ENCODE results near the gene SLC49A4. TPM values are rescaled to one million over a fixed set of nuclear protein-coding genes. Genes with fewer than 3 reads are reported as not detected.

The SLC49A4 gene
- total RNA-seq, 3 donors from 2014 or later = 1.7 to 2.0 (median 1.7) TPM

- peaks cover 16% of the 10 kb centered on the region for H3K4me1 Mint-ChIP-seq (ENCODE audit: low read depth)
- H3K9me3 Mint-ChIP-seq = no peaks in the 10 kb centered on the region
- no peak for DNase-seq
- no peak for ATAC-seq
- no peaks in the 10 kb centered on the region for H3K36me3 Mint-ChIP-seq (ENCODE audit: insufficient read depth)
- peaks cover 7% of the 10 kb centered on the region for H3K27me3 Mint-ChIP-seq (ENCODE audit: low read depth)
- H3K4me3 Mint-ChIP-seq = no peak overlapping the region
Measured at GRCh38 chr3:122892118-122892960, 97.5 kb downstream of the SLC49A4 start.

GRCh38 chr3:122893282-122893681 is 98.4 kb downstream of the SLC49A4 start:
- Mint-ChIP-seq H3K9me3 (no peaks in the 10 kb centered on the region), H3K4me1 (ENCODE audit: low read depth) (peaks cover 16% of the 10 kb centered on the region), H3K36me3 (ENCODE audit: insufficient read depth) (no peaks in the 10 kb centered on the region), H3K4me3 (no peak overlapping the region), H3K27me3 (ENCODE audit: low read depth) (peaks cover 7% of the 10 kb centered on the region)
- peak; percentile 37 to 46 for ATAC-seq
- no peak for DNase-seq

- H3K36me3 Mint-ChIP-seq (ENCODE audit: insufficient read depth) = no peaks in the 10 kb centered on the region
- H3K4me1 Mint-ChIP-seq (ENCODE audit: low read depth) = peaks cover 16% of the 10 kb centered on the region
- H3K4me3 Mint-ChIP-seq = no peak overlapping the region
- DNase-seq = no peak
- H3K27me3 Mint-ChIP-seq (ENCODE audit: low read depth) = peaks cover 9% of the 10 kb centered on the region
- ATAC-seq = no peak
- H3K9me3 Mint-ChIP-seq = no peaks in the 10 kb centered on the region
Measured at GRCh38 chr3:122893754-122894668, 99.1 kb downstream of the SLC49A4 start.

- DNase-seq = no peak
- no peak overlapping the region for H3K4me3 Mint-ChIP-seq
- peaks cover 5% of the 10 kb centered on the region for H3K4me1 Mint-ChIP-seq (ENCODE audit: low read depth)
- ATAC-seq = no peak
- H3K27me3 Mint-ChIP-seq (ENCODE audit: low read depth) = peaks cover 11% of the 10 kb centered on the region
- H3K36me3 Mint-ChIP-seq (ENCODE audit: insufficient read depth) = no peaks in the 10 kb centered on the region
- H3K9me3 Mint-ChIP-seq = no peaks in the 10 kb centered on the region
Measured at GRCh38 chr3:122898298-122898697, 103.4 kb downstream of the SLC49A4 start.

- Mint-ChIP-seq H3K9me3 (peaks cover 10% of the 10 kb centered on the region), H3K4me3 (no peak overlapping the region), H3K4me1 (ENCODE audit: low read depth) (no peaks in the 10 kb centered on the region), H3K27me3 (ENCODE audit: low read depth) (peaks cover 6% of the 10 kb centered on the region), H3K36me3 (ENCODE audit: insufficient read depth) (no peaks in the 10 kb centered on the region)
- DNase-seq (no peak), ATAC-seq (no peak)
Measured at GRCh38 chr3:122902326-122902725, 107.5 kb downstream of the SLC49A4 start.

- no peak for ATAC-seq
- peaks cover 6% of the 10 kb centered on the region for H3K27me3 Mint-ChIP-seq (ENCODE audit: low read depth)
- H3K4me1 Mint-ChIP-seq (ENCODE audit: low read depth) = no peaks in the 10 kb centered on the region
- no peaks in the 10 kb centered on the region for H3K36me3 Mint-ChIP-seq (ENCODE audit: insufficient read depth)
- no peak for DNase-seq
- H3K9me3 Mint-ChIP-seq = peaks cover 10% of the 10 kb centered on the region
- H3K4me3 Mint-ChIP-seq = no peak overlapping the region
Measured at GRCh38 chr3:122903171-122903570, 108.3 kb downstream of the SLC49A4 start.

- ATAC-seq (no peak), DNase-seq (no peak)
- peaks cover 10% of the 10 kb centered on the region for H3K9me3 Mint-ChIP-seq
- no peaks in the 10 kb centered on the region for H3K36me3 Mint-ChIP-seq (ENCODE audit: insufficient read depth)
- no peaks in the 10 kb centered on the region for H3K4me1 Mint-ChIP-seq (ENCODE audit: low read depth)
- peaks cover 24% of the 10 kb centered on the region for H3K27me3 Mint-ChIP-seq (ENCODE audit: low read depth)
- no peak overlapping the region for H3K4me3 Mint-ChIP-seq
Measured at GRCh38 chr3:122907471-122907870, 112.6 kb downstream of the SLC49A4 start.

- H3K4me1 Mint-ChIP-seq (ENCODE audit: low read depth) = no peaks in the 10 kb centered on the region
- DNase-seq = no peak
- ATAC-seq = no peak
- no peak overlapping the region for H3K4me3 Mint-ChIP-seq
- no peaks in the 10 kb centered on the region for H3K36me3 Mint-ChIP-seq (ENCODE audit: insufficient read depth)
- H3K9me3 Mint-ChIP-seq = peaks cover 10% of the 10 kb centered on the region
- H3K27me3 Mint-ChIP-seq (ENCODE audit: low read depth) = peaks cover 26% of the 10 kb centered on the region
Measured at GRCh38 chr3:122908251-122908650, 113.4 kb downstream of the SLC49A4 start.

- no peaks in the 10 kb centered on the region for H3K9me3 Mint-ChIP-seq
- no peaks in the 10 kb centered on the region for H3K36me3 Mint-ChIP-seq (ENCODE audit: insufficient read depth)
- peaks cover 30% of the 10 kb centered on the region for H3K27me3 Mint-ChIP-seq (ENCODE audit: low read depth)
- peaks cover 8% of the 10 kb centered on the region for H3K4me1 Mint-ChIP-seq (ENCODE audit: low read depth)
- no peak overlapping the region for H3K4me3 Mint-ChIP-seq
- no peak for DNase-seq
- ATAC-seq = no peak
Measured at GRCh38 chr3:122911901-122912300, 117.0 kb downstream of the SLC49A4 start.

- ATAC-seq = peak in 1 of 2 donors; percentile 18
- Mint-ChIP-seq H3K4me1 (ENCODE audit: low read depth) (peaks cover 8% of the 10 kb centered on the region), H3K4me3 (no peak overlapping the region), H3K36me3 (ENCODE audit: insufficient read depth) (no peaks in the 10 kb centered on the region), H3K27me3 (ENCODE audit: low read depth) (peaks cover 30% of the 10 kb centered on the region), H3K9me3 (no peaks in the 10 kb centered on the region)
- no peak for DNase-seq
Measured at GRCh38 chr3:122912772-122913538, 118.1 kb downstream of the SLC49A4 start.

- Mint-ChIP-seq H3K27me3 (ENCODE audit: low read depth) (peaks cover 30% of the 10 kb centered on the region), H3K36me3 (ENCODE audit: insufficient read depth) (no peaks in the 10 kb centered on the region), H3K4me1 (ENCODE audit: low read depth) (peaks cover 8% of the 10 kb centered on the region), H3K9me3 (no peaks in the 10 kb centered on the region), H3K4me3 (no peak overlapping the region)
- no peak for DNase-seq
- ATAC-seq = no peak
Measured at GRCh38 chr3:122913539-122914100, 118.8 kb downstream of the SLC49A4 start.

- DNase-seq = no peak
- no peaks in the 10 kb centered on the region for H3K9me3 Mint-ChIP-seq
- peaks cover 8% of the 10 kb centered on the region for H3K4me1 Mint-ChIP-seq (ENCODE audit: low read depth)
- no peak overlapping the region for H3K4me3 Mint-ChIP-seq
- no peak for ATAC-seq
- H3K27me3 Mint-ChIP-seq (ENCODE audit: low read depth) = peaks cover 39% of the 10 kb centered on the region
- no peaks in the 10 kb centered on the region for H3K36me3 Mint-ChIP-seq (ENCODE audit: insufficient read depth)
Measured at GRCh38 chr3:122915300-122916055, 120.6 kb downstream of the SLC49A4 start.

GRCh38 chr3:122916084-122916483 is 121.2 kb downstream of the SLC49A4 start:
- Mint-ChIP-seq H3K36me3 (ENCODE audit: insufficient read depth) (no peaks in the 10 kb centered on the region), H3K4me3 (no peak overlapping the region), H3K9me3 (no peaks in the 10 kb centered on the region), H3K27me3 (ENCODE audit: low read depth) (peaks cover 37% of the 10 kb centered on the region), H3K4me1 (ENCODE audit: low read depth) (peaks cover 8% of the 10 kb centered on the region)
- ATAC-seq = no peak
- DNase-seq = no peak

Data from activated T-cell treated with anti-CD3 and anti-CD28 coated beads, Interleukin-2, amount 50 U/mL, for 4 hours (primary cell).